ENCODE data around the gene TMTC3.

GRCh38 chr12:88200029-88200428 is 57.9 kb downstream of the TMTC3 start:
- TF ChIP-seq CTCF (IDR thresholded peaks at IDR 0.05) (no peak), POLR2A (IDR thresholded peaks at IDR 0.05) (no peak)
